Activated CD4-positive, alpha-beta T cell treated with anti-CD3 and anti-CD28 coated beads for 24 hours (primary cell): Measurements from ENCODE around the gene SSBP3.
"Not testable (repeated sequence)": the region's sequence is repeated elsewhere in the genome, so short reads cannot be mapped to it uniquely, and the experiment has no call there.

Experiments
- DNase-seq, 2 donors: peaks; one replicate each; pipeline ENCODE4 v3.0.0-alpha.2; 2020; ENCODE audit warnings: low read depth in 2 of 2

SSBP3 gene

DNA sequence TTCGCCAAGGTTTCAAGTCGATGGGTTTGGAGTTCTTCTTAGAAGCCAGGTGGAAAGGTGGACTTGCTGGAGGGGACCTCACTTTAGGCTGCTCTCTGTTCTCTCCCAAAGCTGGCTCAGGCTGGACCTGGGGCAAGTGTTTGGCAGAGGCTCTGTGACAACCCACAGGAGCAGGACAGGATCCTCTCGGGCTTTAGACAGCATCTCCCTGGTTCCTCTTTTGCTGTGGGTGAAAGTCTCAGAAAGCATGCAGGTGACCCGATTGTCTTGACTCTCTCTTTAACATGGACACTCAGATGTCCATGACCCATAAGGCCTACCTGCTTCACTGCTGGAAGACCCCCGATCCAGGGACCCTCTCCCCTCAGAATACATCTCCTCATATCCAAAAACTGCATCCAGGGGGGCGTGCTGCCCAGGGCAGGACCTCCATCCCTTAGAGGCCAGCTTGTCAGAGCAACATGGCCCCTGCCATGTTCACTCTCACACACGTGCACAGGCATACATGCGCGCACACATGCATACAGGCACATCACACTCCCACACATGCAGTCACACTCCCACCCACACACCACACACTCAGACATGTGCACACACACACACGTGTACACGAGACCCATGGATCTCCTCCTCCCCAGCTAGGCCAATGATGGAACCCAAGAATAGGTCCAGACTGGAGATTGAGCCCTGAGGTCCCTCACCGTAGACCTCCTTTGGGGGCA is 184.9 kb downstream of the SSBP3 start:
- no peak for DNase-seq

DNA sequence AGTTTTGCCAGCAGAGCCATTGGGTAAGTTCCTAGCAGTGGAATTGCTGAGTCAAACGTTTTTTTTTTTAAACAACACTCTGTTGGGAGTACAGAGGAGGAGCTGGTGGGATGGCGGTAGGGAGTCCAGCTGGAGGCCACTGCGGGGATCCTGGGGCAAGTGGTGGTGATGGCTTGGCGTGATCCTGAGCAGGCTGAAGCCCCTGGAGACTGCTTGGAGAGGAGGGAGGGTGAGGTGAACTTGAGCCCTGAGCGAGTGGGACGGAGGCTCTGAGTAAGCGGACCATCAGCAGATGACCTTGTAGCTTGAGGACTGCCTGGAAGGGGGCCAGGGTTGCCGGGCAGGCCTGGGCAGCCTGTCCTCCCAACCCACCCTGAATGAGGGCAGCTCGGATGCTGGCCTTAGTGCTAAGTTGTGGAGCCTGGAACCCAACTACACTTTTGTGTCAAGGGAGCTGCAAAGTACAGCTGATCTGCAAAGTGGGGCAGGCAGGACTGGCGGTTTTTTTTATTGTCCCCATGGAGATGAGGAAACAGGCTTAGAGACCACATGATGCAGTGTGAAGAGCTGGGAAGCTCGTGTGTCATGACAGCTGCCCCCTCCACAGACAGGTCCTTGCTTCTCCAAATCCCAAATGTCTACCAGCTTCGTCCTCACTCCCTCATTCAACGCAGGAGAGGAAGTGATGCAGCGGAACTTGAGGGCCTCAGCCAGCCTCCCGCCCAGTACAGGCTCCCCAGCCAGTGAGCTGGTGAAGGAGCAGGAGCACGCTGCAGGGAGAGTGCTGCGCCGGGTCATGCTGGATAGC is 186.0 kb downstream of the SSBP3 start:
- DNase-seq: no peak

- no peak for DNase-seq
Measured at GRCh38 chr1:54219688-54220003, 186.5 kb downstream of the SSBP3 start.

DNA sequence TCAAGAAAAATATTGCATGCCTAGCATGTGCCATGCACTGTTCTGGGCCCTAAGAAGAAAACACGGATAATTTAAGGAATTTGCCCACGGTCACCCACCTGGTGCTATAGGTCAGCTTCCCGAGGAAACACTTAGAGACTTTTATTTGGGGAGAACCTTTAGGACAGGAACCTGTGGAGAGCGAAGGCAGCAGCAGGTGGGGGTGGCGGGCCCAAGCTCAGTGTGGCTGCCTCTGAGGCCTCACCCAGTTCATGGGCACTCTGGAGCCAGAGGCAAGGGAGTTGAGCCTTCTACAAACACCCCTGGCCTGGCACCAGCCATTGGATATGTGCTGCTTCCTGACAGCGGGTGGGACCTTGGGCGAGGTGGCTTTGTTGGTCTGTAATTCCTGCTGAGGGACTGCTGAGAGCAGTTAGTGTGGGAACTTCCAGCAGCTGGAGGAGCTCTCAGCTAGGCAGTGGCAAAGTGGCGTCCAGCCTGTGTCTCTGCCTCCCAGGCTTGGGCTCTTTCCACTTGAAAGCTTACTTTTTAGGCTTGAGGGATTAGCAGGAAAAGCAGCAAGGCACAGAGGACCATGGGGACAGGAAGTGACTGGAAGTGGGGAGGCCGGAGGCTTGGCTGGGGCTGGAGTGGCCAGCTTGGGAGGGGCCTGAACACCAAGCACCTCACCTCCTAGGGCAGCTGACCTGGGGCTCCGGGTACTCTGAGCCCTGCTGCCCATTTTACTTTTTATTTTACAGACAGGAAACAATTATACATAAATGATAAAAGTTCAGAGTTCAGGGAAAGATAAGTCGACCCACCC is 187.1 kb downstream of the SSBP3 start:
- no peak for DNase-seq

- DNase-seq: no peak
Measured at GRCh38 chr1:54215523-54215922, 190.7 kb downstream of the SSBP3 start.

DNA sequence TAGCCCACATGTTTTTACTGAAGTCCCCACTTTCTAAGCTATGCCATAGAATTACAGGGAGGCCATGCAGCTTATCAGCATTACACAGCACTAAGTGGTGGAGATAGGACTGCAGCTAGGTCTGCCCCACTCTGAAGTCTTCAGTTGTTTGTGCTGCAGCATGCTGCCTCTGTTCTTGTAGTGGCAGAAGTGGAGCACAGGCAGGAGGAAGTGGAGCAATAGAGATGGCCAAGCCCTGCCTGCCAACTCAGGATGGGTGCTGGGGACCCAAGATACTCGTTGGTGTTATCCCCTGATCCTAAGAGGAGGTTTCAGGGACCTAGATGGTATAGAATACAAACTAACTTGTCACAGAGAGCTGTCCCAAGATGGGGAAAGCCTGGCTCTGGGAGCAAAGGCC is 193.3 kb downstream of the SSBP3 start:
- DNase-seq: no peak

- DNase-seq: not testable (repeated sequence)
Measured at GRCh38 chr1:54207896-54208295, 198.3 kb downstream of the SSBP3 start.

DNA sequence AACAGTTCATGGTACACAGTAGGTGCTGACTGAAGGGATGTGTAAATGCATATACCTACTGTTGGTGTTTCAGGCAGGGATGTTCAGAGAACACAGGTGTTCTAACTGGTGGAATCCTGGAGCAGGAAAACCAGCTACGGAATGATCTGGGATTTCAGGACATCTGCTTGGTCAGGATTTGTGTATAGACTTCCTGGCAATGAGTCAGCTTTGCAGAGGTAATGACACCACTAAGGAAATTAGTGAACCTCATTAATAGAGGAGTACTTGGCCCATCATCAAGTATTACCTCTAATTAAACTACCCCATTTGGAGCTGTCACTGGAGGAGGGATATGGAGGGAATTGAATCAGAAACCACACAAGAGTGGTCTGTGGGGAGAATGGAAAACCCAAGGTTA is 198.9 kb downstream of the SSBP3 start:
- DNase-seq: no peak

- DNase-seq: no peak
Measured at GRCh38 chr1:54204199-54204598, 202.0 kb downstream of the SSBP3 start.

GRCh38 chr1:54200519-54200997 is 205.6 kb downstream of the SSBP3 start:
- DNase-seq: no peak

DNA sequence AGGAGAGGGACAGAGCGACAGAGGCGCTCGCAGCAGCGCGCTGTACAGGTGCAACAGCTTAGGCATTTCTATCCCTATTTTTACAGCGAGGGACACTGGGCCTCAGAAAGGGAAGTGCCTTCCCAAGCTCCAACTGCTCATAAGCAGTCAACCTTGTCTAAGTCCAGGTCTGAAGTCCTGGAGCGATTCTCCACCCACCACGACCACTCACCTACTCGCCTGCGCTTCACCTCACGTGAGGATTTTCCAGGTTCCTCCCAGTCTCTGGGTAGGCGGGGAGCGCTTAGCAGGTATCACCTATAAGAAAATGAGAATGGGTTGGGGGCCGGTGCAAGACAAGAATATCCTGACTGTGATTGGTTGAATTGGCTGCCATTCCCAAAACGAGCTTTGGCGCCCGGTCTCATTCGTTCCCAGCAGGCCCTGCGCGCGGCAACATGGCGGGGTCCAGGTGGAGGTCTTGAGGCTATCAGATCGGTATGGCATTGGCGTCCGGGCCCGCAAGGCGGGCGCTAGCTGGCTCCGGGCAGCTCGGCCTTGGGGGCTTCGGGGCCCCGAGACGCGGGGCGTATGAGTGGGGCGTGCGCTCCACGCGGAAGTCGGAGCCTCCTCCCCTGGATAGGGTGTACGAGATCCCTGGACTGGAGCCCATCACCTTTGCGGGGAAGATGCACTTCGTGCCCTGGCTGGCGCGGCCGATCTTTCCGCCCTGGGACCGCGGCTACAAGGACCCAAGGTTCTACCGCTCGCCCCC is 206.3 kb downstream of the SSBP3 start, which contains the start of the genes CYB5RL and MRPL37:
Gene CYB5RL, minus strand, starts transcription at position 266 of the 754 bp plus-strand sequence. CDS start 4,414 bp downstream, outside the sequence.
Gene MRPL37, plus strand, starts transcription at position 403 of the 754 bp plus-strand sequence. Its CDS starts 77 bp downstream, at position 480.
- peak; percentile 82 to 90 for DNase-seq

- DNase-seq: no peak
Measured at GRCh38 chr1:54199151-54199764, 206.9 kb downstream of the SSBP3 start.

GRCh38 chr1:54193453-54193852 is 212.7 kb downstream of the SSBP3 start:
- DNase-seq: no peak

GRCh38 chr1:54191525-54191924 is 214.7 kb downstream of the SSBP3 start:
- DNase-seq: no peak

DNA sequence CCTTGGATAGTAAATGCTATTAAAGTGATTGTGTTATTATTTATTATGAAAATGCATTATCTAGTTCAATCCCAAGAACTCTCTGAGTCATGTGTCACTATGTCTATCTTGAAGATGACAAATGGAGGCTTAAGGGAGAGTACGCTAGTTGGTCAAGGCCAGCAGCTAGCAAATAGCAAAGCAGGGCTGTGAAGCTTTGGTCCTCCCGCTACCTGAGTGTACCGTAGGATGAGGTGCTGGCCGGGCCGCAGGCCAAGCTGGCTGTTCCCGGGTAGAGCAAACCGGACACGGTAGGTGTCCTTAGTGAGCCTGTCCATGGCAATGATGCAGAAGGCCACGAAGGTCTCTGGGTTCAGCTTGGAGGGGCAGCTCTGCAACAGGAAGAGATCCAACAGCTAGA is 215.7 kb downstream of the SSBP3 start:
- no peak for DNase-seq

DNA sequence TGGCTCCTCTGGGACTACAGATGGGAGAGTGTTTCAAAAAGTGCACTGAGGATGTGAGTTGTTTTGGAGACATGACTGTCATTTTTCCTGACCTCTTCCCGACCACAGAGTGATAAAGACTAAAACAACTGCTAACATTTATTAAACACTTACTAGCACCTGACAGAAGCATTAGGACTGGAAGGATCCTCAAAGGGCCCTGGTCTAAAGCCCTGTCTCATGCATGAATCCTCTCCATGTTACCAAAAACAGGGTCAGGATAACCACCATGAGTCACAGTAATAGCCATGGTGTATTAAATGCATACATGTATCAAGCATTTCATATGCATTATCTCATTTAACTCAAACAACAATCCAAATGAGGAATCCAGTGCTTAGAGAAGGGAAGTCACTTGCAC is 217.9 kb downstream of the SSBP3 start:
- no peak for DNase-seq

GRCh38 chr1:54186056-54186455 is 220.1 kb downstream of the SSBP3 start:
- DNase-seq: no peak

DNA sequence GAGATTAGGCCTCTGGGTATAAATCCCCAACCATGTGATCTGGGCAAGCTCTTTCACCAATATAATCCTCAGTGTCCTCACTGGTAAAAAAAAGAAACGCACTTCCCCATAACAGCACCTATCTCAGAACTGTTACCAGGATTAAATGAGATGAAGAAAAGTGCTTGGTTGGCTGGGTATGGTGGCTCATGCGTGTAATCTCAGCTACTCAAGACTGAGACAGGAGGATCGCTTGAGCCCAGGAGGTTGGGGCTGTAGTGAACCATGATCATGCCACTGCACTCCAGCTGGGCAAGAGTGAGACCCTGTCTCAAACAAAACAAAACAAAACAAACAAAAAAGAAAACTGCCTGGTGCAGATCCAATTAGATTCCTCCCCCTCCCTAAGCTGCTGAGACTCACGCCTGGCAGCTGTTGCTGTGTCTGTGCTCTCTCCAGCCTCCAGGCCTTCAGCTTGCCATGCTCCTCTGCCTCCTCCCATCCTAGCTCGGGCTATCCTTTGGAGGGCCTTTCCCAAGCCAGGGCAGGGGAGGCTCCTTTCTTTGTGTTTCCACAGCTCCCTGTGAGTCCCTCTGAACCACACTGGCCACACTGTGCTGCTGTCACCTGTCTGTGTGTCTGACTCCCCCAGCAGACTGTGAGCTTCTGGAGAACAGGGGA is 225.4 kb downstream of the SSBP3 start:
- no peak for DNase-seq

- no peak for DNase-seq
Measured at GRCh38 chr1:54178296-54179070, 227.7 kb downstream of the SSBP3 start.

DNA sequence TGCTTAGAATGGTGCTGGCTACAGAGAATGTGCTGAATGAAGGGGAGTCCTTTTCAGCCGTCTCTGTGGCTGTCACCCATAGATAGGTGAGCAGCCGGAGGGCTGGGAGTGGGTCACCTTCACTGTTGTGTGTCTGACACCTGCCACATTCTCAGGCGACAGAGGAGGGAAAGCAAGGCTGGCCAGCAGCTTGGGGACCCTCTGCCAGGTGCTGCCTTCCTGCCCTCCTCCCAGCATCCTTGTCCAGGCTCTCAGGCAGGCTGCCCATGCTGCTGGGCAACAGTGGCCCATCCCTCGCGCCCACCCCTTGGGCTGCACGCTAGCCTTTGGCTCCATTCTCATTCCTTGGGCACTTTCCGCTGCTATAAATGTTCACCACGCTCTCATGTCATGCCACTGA is 228.5 kb downstream of the SSBP3 start:
- no peak for DNase-seq
